Mesothelial cell of epicardium (in vitro differentiated cells): ENCODE data around the gene CDCA3. TPM values are rescaled to one million over a fixed set of nuclear protein-coding genes. Genes with fewer than 3 reads are reported as not detected.
"Not testable (repeated sequence)": the region's sequence is repeated elsewhere in the genome, so short reads cannot be mapped to it uniquely, and the experiment has no call there.

ENCODE experiments used
- DNase-seq, 2 experiments: peaks; one replicate each; pipeline ENCODE4 v3.0.0; 2021; ENCODE audit warnings: low spot score in 2 of 2; ENCODE audit not compliant: unreplicated experiment in 2 of 2
- H3K27ac Mint-ChIP-seq: 2 replicates; pipeline ENCODE4 v1.8.0; 2021; ENCODE audit warnings: mixed read lengths
- H3K27me3 Mint-ChIP-seq: 2 replicates; pipeline ENCODE4 v1.8.0; 2021; ENCODE audit warnings: low read depth, mixed read lengths
- H3K36me3 Mint-ChIP-seq: 2 replicates; pipeline ENCODE4 v1.8.0; 2021; ENCODE audit warnings: mixed read lengths
- H3K4me1 Mint-ChIP-seq: 2 replicates; pipeline ENCODE4 v1.8.0; 2021; ENCODE audit warnings: mixed read lengths
- H3K4me3 Mint-ChIP-seq: 2 replicates; pipeline ENCODE4 v1.8.0; 2021; ENCODE audit warnings: mild to moderate bottlenecking, moderate library complexity, mixed read lengths
- H3K9me3 Mint-ChIP-seq: 2 replicates; pipeline ENCODE4 v1.8.0; 2021; ENCODE audit warnings: mixed read lengths
- CTCF ChIP-seq: fragments of 200-600 bp; sonication (generic); IDR thresholded peaks from one replicate; pipeline ENCODE4 v1.5.0; 2021; ENCODE audit warnings: antibody characterized with exemption; ENCODE audit not compliant: unreplicated experiment
- total RNA-seq: library from RNA; stranded (reverse); gene quantifications from 3 replicates; pipeline ENCODE4 v1.2.1, GENCODE V29; 2021

CDCA3 gene
- 11.9 to 18.6 TPM (median 14.3 TPM) in 3 replicates for total RNA-seq

- TF ChIP-seq CTCF = no peak
- Mint-ChIP-seq H3K27ac (peak within 1 kb of the TSS; percentile 96), H3K36me3 (peaks cover 19% of the 10 kb centered on the region), H3K27me3 (no peaks in the 10 kb centered on the region), H3K4me1 (peaks cover 32% of the 10 kb centered on the region), H3K9me3 (no peaks in the 10 kb centered on the region), H3K4me3 (peak within 1 kb of the TSS; percentile 95)
- DNase-seq = peak; percentile 85 to 94
Observed at GRCh38 chr12:6851153-6851920, at the start of gene CDCA3. Gene CDCA3, minus strand, starts transcription at chr12:6851286. Its CDS starts 334 bp downstream, at chr12:6850952.

GRCh38 chr12:6899837-6900519 is 48.9 kb upstream of the CDCA3 start:
- H3K27ac Mint-ChIP-seq = no peak overlapping the region
- H3K36me3 Mint-ChIP-seq = no peaks in the 10 kb centered on the region
- H3K9me3 Mint-ChIP-seq = no peaks in the 10 kb centered on the region
- no peak for DNase-seq
- no peaks in the 10 kb centered on the region for H3K4me1 Mint-ChIP-seq
- TF ChIP-seq CTCF = no peak
- H3K27me3 Mint-ChIP-seq = no peaks in the 10 kb centered on the region
- no peak overlapping the region for H3K4me3 Mint-ChIP-seq

GRCh38 chr12:6899427-6899826 is 48.3 kb upstream of the CDCA3 start:
- H3K27me3 Mint-ChIP-seq = no peaks in the 10 kb centered on the region
- H3K4me3 Mint-ChIP-seq = no peak overlapping the region
- no peaks in the 10 kb centered on the region for H3K36me3 Mint-ChIP-seq
- no peak for DNase-seq
- no peak overlapping the region for H3K27ac Mint-ChIP-seq
- no peaks in the 10 kb centered on the region for H3K9me3 Mint-ChIP-seq
- no peak for TF ChIP-seq CTCF
- no peaks in the 10 kb centered on the region for H3K4me1 Mint-ChIP-seq

- Mint-ChIP-seq H3K27me3 (no peaks in the 10 kb centered on the region), H3K9me3 (no peaks in the 10 kb centered on the region), H3K27ac (no peak overlapping the region), H3K4me3 (no peak overlapping the region), H3K4me1 (no peaks in the 10 kb centered on the region), H3K36me3 (no peaks in the 10 kb centered on the region)
- DNase-seq = no peak
- TF ChIP-seq CTCF = no peak
Observed at GRCh38 chr12:6896846-6897435, 45.9 kb upstream of the CDCA3 start.

GRCh38 chr12:6894321-6894720 is 43.2 kb upstream of the CDCA3 start:
- Mint-ChIP-seq H3K4me1 (peaks cover 11% of the 10 kb centered on the region), H3K4me3 (no peak overlapping the region), H3K27me3 (no peaks in the 10 kb centered on the region), H3K27ac (no peak overlapping the region), H3K9me3 (no peaks in the 10 kb centered on the region), H3K36me3 (no peaks in the 10 kb centered on the region)
- TF ChIP-seq CTCF = no peak
- no peak for DNase-seq

- H3K4me3 Mint-ChIP-seq, H3K36me3 Mint-ChIP-seq, DNase-seq, H3K9me3 Mint-ChIP-seq, H3K27ac Mint-ChIP-seq, H3K27me3 Mint-ChIP-seq: not testable (repeated sequence)
- peaks cover 11% of the 10 kb centered on the region for H3K4me1 Mint-ChIP-seq
Observed at GRCh38 chr12:6892683-6893082, 41.6 kb upstream of the CDCA3 start.
